HEK293 (cell line): ENCODE data around the gene LELP1.

Source experiments
- CTCF ChIA-PET: fragments of 350-600 bp; formaldehyde crosslinking; extraction: SDS; loops from one replicate; lab custom pipeline; 2021; ENCODE audit warnings: antibody characterized with exemption; lab: Yijun Ruan, JAX
- POLR2A ChIA-PET: fragments of 300-600 bp; formaldehyde crosslinking; extraction: SDS; loops from one replicate; lab custom pipeline; 2020; ENCODE audit warnings: antibody characterized with exemption, inconsistent platforms; lab: Yijun Ruan, JAX
- H3K27ac ChIP-seq: fragments of 200-500 bp; sonication (Bioruptor generic); 2 replicates; pipeline ENCODE4 v1.5.1; 2014; ENCODE audit warnings: low read depth, low read length, control low read depth, inconsistent platforms; ENCODE audit errors: extremely low read depth
- H3K36me3 ChIP-seq, 2 experiments: fragments of 200-500 bp in 1 of 2; sonication (Bioruptor generic) in 1 of 2; 1 replicate in 1 of 2; 2 replicates in 1 of 2; pipeline ENCODE4 v1.5.1; 2014 to 2017; ENCODE audit warnings: inconsistent platforms in 2 of 2, low read length in 2 of 2; ENCODE audit not compliant: control insufficient read depth in 2 of 2, insufficient read depth in 1 of 2
- H3K4me1 ChIP-seq: fragments of 200-500 bp; sonication (Bioruptor generic); 2 replicates; pipeline ENCODE4 v1.5.1; 2014; ENCODE audit warnings: mild to moderate bottlenecking, low read length, inconsistent platforms; ENCODE audit not compliant: control insufficient read depth, insufficient read depth
- H3K4me3 ChIP-seq: 2 replicates; pipeline ENCODE4 v1.5.1; 2011; ENCODE audit warnings: low read depth, mild to moderate bottlenecking, control low read depth, low read length, moderate library complexity
- H3K9me3 ChIP-seq: fragments of 200-500 bp; sonication (Bioruptor generic); 2 replicates; pipeline ENCODE4 v1.5.1; 2014; ENCODE audit warnings: low read depth, low read length, inconsistent platforms; ENCODE audit not compliant: control insufficient read depth, insufficient read depth
- GLIS1 ChIP-seq: fragments of 450-650 bp; formaldehyde crosslinking; IDR thresholded peaks from 2 replicates; pipeline ENCODE4 v1.5.1; 2016; ENCODE audit warnings: missing biosample characterization, missing genetic modification characterization
- HOXA7 ChIP-seq: sonication (generic); formaldehyde crosslinking; IDR thresholded peaks from 2 replicates; pipeline ENCODE4 v1.8.1; 2022; ENCODE audit warnings: missing genetic modification reagents, borderline replicate concordance
- KLF1 ChIP-seq: fragments of 450-650 bp; formaldehyde crosslinking; IDR thresholded peaks from 2 replicates; pipeline ENCODE4 v1.5.1; 2016; ENCODE audit warnings: missing biosample characterization, missing genetic modification characterization
- KLF10 ChIP-seq: fragments of 450-650 bp; IDR thresholded peaks from 2 replicates; pipeline ENCODE4 v1.5.1; 2018; ENCODE audit warnings: missing biosample characterization, mild to moderate bottlenecking, missing genetic modification characterization
- SALL2 ChIP-seq: fragments of 450-650 bp; formaldehyde crosslinking; IDR thresholded peaks from 2 replicates; pipeline ENCODE4 v1.5.0; 2017; ENCODE audit warnings: missing biosample characterization, mild to moderate bottlenecking, missing genetic modification characterization, borderline replicate concordance
- SCRT2 ChIP-seq: fragments of 450-650 bp; formaldehyde crosslinking; IDR thresholded peaks from 2 replicates; pipeline ENCODE4 v1.5.1; 2016; ENCODE audit warnings: missing biosample characterization, missing genetic modification characterization
- SP2 ChIP-seq: fragments of 450-650 bp; formaldehyde crosslinking; IDR thresholded peaks from 2 replicates; pipeline ENCODE4 v1.5.1; 2016; ENCODE audit warnings: missing biosample characterization, missing genetic modification characterization
- ZBTB48 ChIP-seq: fragments of 450-650 bp; formaldehyde crosslinking; IDR thresholded peaks from 2 replicates; pipeline ENCODE4 v1.5.1; 2016; ENCODE audit warnings: missing biosample characterization, missing genetic modification characterization
- ZEB2 ChIP-seq: fragments of 450-650 bp; formaldehyde crosslinking; IDR thresholded peaks from 2 replicates; pipeline ENCODE4 v1.5.1; 2016; ENCODE audit warnings: missing biosample characterization, missing genetic modification characterization
- ZNF10 ChIP-seq: fragments of 450-650 bp; formaldehyde crosslinking; IDR thresholded peaks from 2 replicates; pipeline ENCODE4 v1.5.1; 2017; ENCODE audit warnings: missing biosample characterization, missing genetic modification characterization
- ZNF112 ChIP-seq: fragments of 450-650 bp; formaldehyde crosslinking; IDR thresholded peaks from 2 replicates; pipeline ENCODE4 v1.5.0; 2017; ENCODE audit warnings: missing biosample characterization, missing genetic modification characterization
- ZNF18 ChIP-seq: fragments of 450-650 bp; formaldehyde crosslinking; IDR thresholded peaks from 2 replicates; pipeline ENCODE4 v1.5.1; 2016; ENCODE audit warnings: missing biosample characterization, missing genetic modification characterization
- ZNF280D ChIP-seq: fragments of 450-650 bp; formaldehyde crosslinking; IDR thresholded peaks from 2 replicates; pipeline ENCODE4 v1.5.1; 2016; ENCODE audit warnings: missing biosample characterization, missing genetic modification characterization
- ZNF302 ChIP-seq: fragments of 450-650 bp; formaldehyde crosslinking; IDR thresholded peaks from 2 replicates; pipeline ENCODE4 v1.5.1; 2016; ENCODE audit warnings: missing biosample characterization, missing genetic modification characterization, low read depth
- ZNF311 ChIP-seq: fragments of 450-650 bp; formaldehyde crosslinking; IDR thresholded peaks from 2 replicates; pipeline ENCODE4 v1.5.1; 2017; ENCODE audit warnings: missing biosample characterization, missing genetic modification characterization, borderline replicate concordance
- ZNF341 ChIP-seq: fragments of 450-650 bp; formaldehyde crosslinking; IDR thresholded peaks from 2 replicates; pipeline ENCODE4; 2016; ENCODE audit warnings: low read depth, missing biosample characterization, missing genetic modification characterization
- ZNF37A ChIP-seq: fragments of 450-650 bp; IDR thresholded peaks from 2 replicates; pipeline ENCODE4 v1.5.1; 2018; ENCODE audit warnings: missing biosample characterization, missing genetic modification characterization
- ZNF423 ChIP-seq: fragments of 450-650 bp; formaldehyde crosslinking; IDR thresholded peaks from 2 replicates; pipeline ENCODE4 v1.5.1; 2016; ENCODE audit warnings: missing biosample characterization, missing genetic modification characterization
- ZNF521 ChIP-seq: fragments of 450-650 bp; formaldehyde crosslinking; IDR thresholded peaks from 2 replicates; pipeline ENCODE4 v1.5.1; 2017; ENCODE audit warnings: missing biosample characterization, mild to moderate bottlenecking, missing genetic modification characterization
- ZNF677 ChIP-seq: fragments of 450-650 bp; IDR thresholded peaks from 2 replicates; pipeline ENCODE4 v1.5.0; 2018; ENCODE audit warnings: missing biosample characterization, mild to moderate bottlenecking, missing genetic modification characterization, moderate library complexity
- ZNF707 ChIP-seq: fragments of 450-650 bp; formaldehyde crosslinking; IDR thresholded peaks from 2 replicates; pipeline ENCODE4 v1.5.1; 2016; ENCODE audit warnings: missing biosample characterization, missing genetic modification characterization
- TF ChIP-seq, protein P1 (sequence below): fragments of 450-650 bp; formaldehyde crosslinking; optimal IDR thresholded peaks from 2 replicates; pipeline ENCODE3; 2016; ENCODE audit warnings: missing biosample characterization, mild to moderate bottlenecking, missing genetic modification characterization
- TF ChIP-seq, protein P2 (sequence below): fragments of 450-650 bp; IDR thresholded peaks from 2 replicates; pipeline ENCODE4 v1.5.1; 2018; ENCODE audit warnings: missing biosample characterization, mild to moderate bottlenecking, missing genetic modification characterization

LELP1 gene

DNA sequence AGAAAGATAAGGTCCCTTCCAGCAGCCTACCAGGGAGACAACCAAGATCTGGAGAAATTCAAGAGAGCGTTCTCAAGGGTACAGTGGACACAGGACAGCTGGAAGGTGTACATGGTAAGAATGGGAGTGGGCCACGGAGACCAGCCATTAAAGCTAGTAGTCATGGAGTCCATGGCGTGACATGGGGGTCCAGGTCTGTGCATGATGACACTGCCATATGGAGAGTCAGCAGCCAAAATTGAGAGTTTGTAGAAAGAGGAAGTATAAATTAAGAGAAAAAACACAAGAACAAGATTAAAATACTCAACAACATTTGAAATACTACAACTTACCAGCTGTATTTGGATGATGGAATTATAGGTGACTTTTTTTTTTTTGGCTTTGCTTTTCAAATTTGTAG, 48.3 kb downstream of the LELP1 start:
- Histone ChIP-seq H3K4me3 (no peak overlapping the region), H3K9me3 (no peaks in the 10 kb centered on the region), H3K4me1 (no peaks in the 10 kb centered on the region), H3K27ac (no peak overlapping the region), H3K36me3 (no peaks in the 10 kb centered on the region)
- CTCF ChIA-PET = interaction anchor here (0.8 kb wide), 1 partner anchor 23 kb away, joined by 3 read pairs; no protein-coding TSS in a partner anchor
- no peak for TF ChIP-seq ZEB2 (tag by site-specific recombination)
- TF ChIP-seq SALL2 = no peak
- no peak for TF ChIP-seq ZBTB48 (tag by site-specific recombination)
- POLR2A ChIA-PET = no interaction called here

- TF ChIP-seq ZNF112 = no peak
- no peak for TF ChIP-seq HOXA7 (CRISPR knock-in tag)
- TF ChIP-seq, protein P1, sequence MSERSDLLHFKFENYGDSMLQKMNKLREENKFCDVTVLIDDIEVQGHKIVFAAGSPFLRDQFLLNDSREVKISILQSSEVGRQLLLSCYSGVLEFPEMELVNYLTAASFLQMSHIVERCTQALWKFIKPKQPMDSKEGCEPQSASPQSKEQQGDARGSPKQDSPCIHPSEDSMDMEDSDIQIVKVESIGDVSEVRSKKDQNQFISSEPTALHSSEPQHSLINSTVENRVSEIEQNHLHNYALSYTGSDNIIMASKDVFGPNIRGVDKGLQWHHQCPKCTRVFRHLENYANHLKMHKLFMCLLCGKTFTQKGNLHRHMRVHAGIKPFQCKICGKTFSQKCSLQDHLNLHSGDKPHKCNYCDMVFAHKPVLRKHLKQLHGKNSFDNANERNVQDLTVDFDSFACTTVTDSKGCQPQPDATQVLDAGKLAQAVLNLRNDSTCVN (tag by site-specific recombination) = no peak
- TF ChIP-seq GLIS1 (tag by site-specific recombination) = no peak
- TF ChIP-seq ZNF18 (tag by site-specific recombination) = no peak
- TF ChIP-seq SCRT2 = no peak
- TF ChIP-seq ZNF311 (tag by site-specific recombination) = no peak
- TF ChIP-seq SP2 (tag by site-specific recombination) = no peak
- no peak for TF ChIP-seq ZNF37A
- TF ChIP-seq ZNF707 (tag by site-specific recombination) = no peak
- TF ChIP-seq ZNF10 (tag by site-specific recombination) = no peak
- no peak for TF ChIP-seq KLF1
- TF ChIP-seq KLF10 = no peak
- no peak for TF ChIP-seq ZNF302 (tag by site-specific recombination)
- TF ChIP-seq ZNF423 (tag by site-specific recombination) = no peak
- TF ChIP-seq ZNF677 (tag by site-specific recombination) = no peak
- TF ChIP-seq, protein P2, sequence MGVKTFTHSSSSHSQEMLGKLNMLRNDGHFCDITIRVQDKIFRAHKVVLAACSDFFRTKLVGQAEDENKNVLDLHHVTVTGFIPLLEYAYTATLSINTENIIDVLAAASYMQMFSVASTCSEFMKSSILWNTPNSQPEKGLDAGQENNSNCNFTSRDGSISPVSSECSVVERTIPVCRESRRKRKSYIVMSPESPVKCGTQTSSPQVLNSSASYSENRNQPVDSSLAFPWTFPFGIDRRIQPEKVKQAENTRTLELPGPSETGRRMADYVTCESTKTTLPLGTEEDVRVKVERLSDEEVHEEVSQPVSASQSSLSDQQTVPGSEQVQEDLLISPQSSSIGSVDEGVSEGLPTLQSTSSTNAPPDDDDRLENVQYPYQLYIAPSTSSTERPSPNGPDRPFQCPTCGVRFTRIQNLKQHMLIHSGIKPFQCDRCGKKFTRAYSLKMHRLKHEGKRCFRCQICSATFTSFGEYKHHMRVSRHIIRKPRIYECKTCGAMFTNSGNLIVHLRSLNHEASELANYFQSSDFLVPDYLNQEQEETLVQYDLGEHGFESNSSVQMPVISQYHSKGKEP (tag by site-specific recombination) = no peak
- no peak for TF ChIP-seq ZNF280D (tag by site-specific recombination)
- TF ChIP-seq ZNF341 (tag by site-specific recombination) = no peak
- TF ChIP-seq ZNF521 = no peak
- Histone ChIP-seq H3K36me3 (no peaks in the 10 kb centered on the region), H3K27ac (no peak overlapping the region), H3K4me3 (no peak overlapping the region), H3K9me3 (no peaks in the 10 kb centered on the region), H3K4me1 (no peaks in the 10 kb centered on the region)
- POLR2A ChIA-PET = no interaction called here
- CTCF ChIA-PET = interaction anchor here (0.6 to 0.8 kb wide), 2 partner anchors 14 to 24 kb away, joined by 3 read pairs; no protein-coding TSS in a partner anchor
Measured at GRCh38 chr1:153251988-153252387, 48.8 kb downstream of the LELP1 start.
